Peyer's patch (tissue), 4 donors: Measurements from ENCODE around the gene SMURF1. TPM values are rescaled to one million over a fixed set of nuclear protein-coding genes. Genes with fewer than 3 reads are reported as not detected.

Source experiments
- DNase-seq, 3 donors: peaks; one replicate each; pipeline ENCODE4 v3.0.0-alpha.2; 2017 to 2019
- H3K27ac ChIP-seq, 4 donors: fragments of 200-600 bp; sonication (generic); one replicate each; pipeline ENCODE4 v1.5.1; 2016 to 2019
- H3K27me3 ChIP-seq, 2 donors: fragments of 200-600 bp; sonication (generic); one replicate each; pipeline ENCODE4 v1.5.1; 2019
- H3K36me3 ChIP-seq, 3 donors: fragments of 200-600 bp; sonication (generic); one replicate each; pipeline ENCODE4 v1.5.1; 2016 to 2019
- H3K4me1 ChIP-seq, 4 donors: fragments of 200-600 bp; sonication (generic); one replicate each; pipeline ENCODE4 v1.5.1; 2016 to 2019
- H3K4me3 ChIP-seq, 4 donors: fragments of 200-600 bp; sonication (generic); 1 replicate in 3 of 4; 2 replicates in 1 of 4; pipeline ENCODE4 v1.5.1; 2016 to 2019; ENCODE audit warnings: mild to moderate bottlenecking in 1 of 4
- H3K9me3 ChIP-seq, 4 donors: fragments of 200-600 bp; sonication (generic); one replicate each; pipeline ENCODE4 v1.5.1; 2016 to 2019; ENCODE audit warnings: mild to moderate bottlenecking in 1 of 4
- POLR2A ChIP-seq, 2 donors: fragments of 450-650 bp; IDR thresholded peaks; one replicate each; pipeline ENCODE4 v1.5.1; 2017; ENCODE audit warnings: antibody characterized with exemption in 2 of 2, mild to moderate bottlenecking in 2 of 2, moderate library complexity in 2 of 2
- total RNA-seq, 4 donors: library from RNA; depleted of rRNA; stranded (reverse); fragments of >200 nt; gene quantifications; one replicate each; pipeline ENCODE4 v1.1.0, GENCODE V29; 2016
- TF ChIP-seq, protein P1 (sequence below), 6 experiments: fragments of 450-650 bp in 4 of 6; fragments of 200-600 bp in 2 of 6; sonication (generic) in 1 of 6; IDR thresholded peaks; one replicate each; pipeline ENCODE4 v1.5.1; 2017 to 2019; ENCODE audit warnings: antibody characterized with exemption in 6 of 6, mild to moderate bottlenecking in 3 of 6, moderate library complexity in 1 of 6

SMURF1 gene
- total RNA-seq, 4 donors from 2014 or later, result 17.2 to 85.0 (median 43.0) TPM

DNA sequence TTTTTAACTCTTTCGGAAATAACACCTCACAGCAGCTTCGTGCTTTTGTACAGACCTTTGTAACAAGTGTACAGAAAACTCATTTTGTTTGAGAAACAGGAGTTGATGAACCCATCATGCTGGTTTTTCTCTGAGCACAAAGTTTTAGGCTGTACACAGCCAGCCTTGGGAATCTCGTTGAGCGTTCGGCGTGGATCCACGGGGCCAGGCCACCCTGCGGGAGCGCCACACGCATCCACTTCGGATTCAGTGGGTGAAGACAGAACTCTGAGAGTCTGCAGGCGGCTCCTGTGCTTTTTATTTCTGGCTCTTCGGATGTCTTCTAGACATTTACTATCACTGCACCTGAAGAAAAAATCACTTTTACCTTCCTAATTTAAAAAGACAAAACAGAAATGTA, 131.2 kb downstream of the SMURF1 start:
- no peaks in the 10 kb centered on the region for H3K4me1 ChIP-seq
- no peaks in the 10 kb centered on the region for H3K9me3 ChIP-seq
- TF ChIP-seq, protein P1, sequence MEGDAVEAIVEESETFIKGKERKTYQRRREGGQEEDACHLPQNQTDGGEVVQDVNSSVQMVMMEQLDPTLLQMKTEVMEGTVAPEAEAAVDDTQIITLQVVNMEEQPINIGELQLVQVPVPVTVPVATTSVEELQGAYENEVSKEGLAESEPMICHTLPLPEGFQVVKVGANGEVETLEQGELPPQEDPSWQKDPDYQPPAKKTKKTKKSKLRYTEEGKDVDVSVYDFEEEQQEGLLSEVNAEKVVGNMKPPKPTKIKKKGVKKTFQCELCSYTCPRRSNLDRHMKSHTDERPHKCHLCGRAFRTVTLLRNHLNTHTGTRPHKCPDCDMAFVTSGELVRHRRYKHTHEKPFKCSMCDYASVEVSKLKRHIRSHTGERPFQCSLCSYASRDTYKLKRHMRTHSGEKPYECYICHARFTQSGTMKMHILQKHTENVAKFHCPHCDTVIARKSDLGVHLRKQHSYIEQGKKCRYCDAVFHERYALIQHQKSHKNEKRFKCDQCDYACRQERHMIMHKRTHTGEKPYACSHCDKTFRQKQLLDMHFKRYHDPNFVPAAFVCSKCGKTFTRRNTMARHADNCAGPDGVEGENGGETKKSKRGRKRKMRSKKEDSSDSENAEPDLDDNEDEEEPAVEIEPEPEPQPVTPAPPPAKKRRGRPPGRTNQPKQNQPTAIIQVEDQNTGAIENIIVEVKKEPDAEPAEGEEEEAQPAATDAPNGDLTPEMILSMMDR (IDR thresholded peaks at IDR 0.05), result no peak
- TF ChIP-seq POLR2A (IDR thresholded peaks at IDR 0.05), result no peak
- DNase-seq, result peak in 1 of 3 donors; percentile 9
- H3K27ac ChIP-seq, result no peak overlapping the region
- no peaks in the 10 kb centered on the region for H3K27me3 ChIP-seq
- peaks cover 0 to 77% (median 0%) of the 10 kb centered on the region in 3 donors for H3K36me3 ChIP-seq
- no peak overlapping the region for H3K4me3 ChIP-seq

DNA sequence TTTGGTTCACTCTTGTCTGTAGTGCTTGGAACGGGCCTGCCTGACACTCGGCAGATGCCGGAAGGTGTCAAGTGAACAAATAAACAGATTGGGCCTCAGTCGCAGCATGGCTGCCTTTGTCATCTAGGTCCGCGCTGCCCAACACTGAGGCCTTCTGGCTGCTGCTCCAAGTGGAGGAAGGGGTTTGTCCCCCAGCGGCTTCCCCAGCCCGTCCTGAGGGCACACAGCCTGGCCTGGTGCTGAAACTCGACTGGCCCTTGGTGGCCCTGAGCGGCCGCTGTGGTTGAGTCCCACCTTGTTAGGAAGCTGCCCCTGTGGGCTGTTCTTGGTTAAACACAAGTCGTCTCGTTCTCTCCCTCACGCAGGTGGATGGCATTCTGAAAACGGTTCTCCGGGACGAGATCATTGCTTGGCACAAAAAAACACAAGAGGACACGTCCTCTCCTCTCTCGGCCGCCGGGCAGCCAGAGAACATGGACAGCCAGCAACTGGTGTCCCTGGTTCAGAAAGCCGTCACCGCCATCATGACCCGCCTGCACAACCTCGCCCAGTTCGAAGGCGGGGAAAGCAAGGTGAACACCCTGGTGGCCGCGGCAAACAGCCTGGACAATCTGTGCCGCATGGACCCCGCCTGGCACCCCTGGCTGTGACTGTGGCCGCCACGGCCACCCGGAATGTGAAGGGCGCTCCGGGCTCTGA, 132.1 kb downstream of the SMURF1 start:
- DNase-seq, result peak in 2 of 3 donors; percentile 14 to 37
- TF ChIP-seq, protein P1 (IDR thresholded peaks at IDR 0.05), result no peak
- no peak for TF ChIP-seq POLR2A (IDR thresholded peaks at IDR 0.05)
- peaks cover 0 to 85% (median 0%) of the 10 kb centered on the region in 3 donors for H3K36me3 ChIP-seq
- H3K9me3 ChIP-seq, result no peaks in the 10 kb centered on the region
- no peaks in the 10 kb centered on the region for H3K4me1 ChIP-seq
- H3K27ac ChIP-seq, result no peak overlapping the region
- no peaks in the 10 kb centered on the region for H3K27me3 ChIP-seq
- no peak overlapping the region for H3K4me3 ChIP-seq

- Histone ChIP-seq H3K4me1 (no peaks in the 10 kb centered on the region), H3K27ac (no peak overlapping the region), H3K9me3 (no peaks in the 10 kb centered on the region), H3K27me3 (no peaks in the 10 kb centered on the region), H3K4me3 (no peak overlapping the region), H3K36me3 (peaks cover 0 to 90% (median 0%) of the 10 kb centered on the region in 3 donors)
- DNase-seq, result no peak
- no peak for TF ChIP-seq POLR2A (IDR thresholded peaks at IDR 0.05)
Measured at GRCh38 chr7:99011341-99011705, 132.6 kb downstream of the SMURF1 start.

DNA sequence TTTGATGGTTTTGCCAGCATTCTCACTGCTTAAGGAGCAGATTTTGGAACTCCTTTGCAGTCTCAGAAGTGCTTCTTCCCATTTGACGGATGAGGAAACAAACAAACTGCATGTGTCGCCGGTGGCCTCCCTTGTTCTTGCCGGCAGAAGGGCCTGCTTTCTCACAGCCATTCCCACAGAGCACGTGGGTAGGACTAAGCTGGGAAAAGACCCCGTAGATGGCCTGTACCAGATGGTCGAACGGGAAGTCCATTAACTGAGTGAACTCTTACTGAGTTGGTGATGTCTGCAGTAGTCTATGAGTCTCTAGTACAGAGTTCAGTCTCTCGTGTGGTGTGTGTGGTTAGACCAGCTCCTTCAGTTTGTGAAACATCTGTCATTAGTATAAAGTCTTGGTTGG, 133.6 kb downstream of the SMURF1 start:
- no peaks in the 10 kb centered on the region for H3K4me1 ChIP-seq
- no peak overlapping the region for H3K27ac ChIP-seq
- peaks cover 0 to 94% (median 0%) of the 10 kb centered on the region in 3 donors for H3K36me3 ChIP-seq
- peak in 1 of 3 donors; percentile 6 for DNase-seq
- TF ChIP-seq, protein P1 (IDR thresholded peaks at IDR 0.05), result no peak
- TF ChIP-seq POLR2A (IDR thresholded peaks at IDR 0.05), result no peak
- H3K9me3 ChIP-seq, result no peaks in the 10 kb centered on the region
- H3K27me3 ChIP-seq, result no peaks in the 10 kb centered on the region
- no peak overlapping the region for H3K4me3 ChIP-seq

DNA sequence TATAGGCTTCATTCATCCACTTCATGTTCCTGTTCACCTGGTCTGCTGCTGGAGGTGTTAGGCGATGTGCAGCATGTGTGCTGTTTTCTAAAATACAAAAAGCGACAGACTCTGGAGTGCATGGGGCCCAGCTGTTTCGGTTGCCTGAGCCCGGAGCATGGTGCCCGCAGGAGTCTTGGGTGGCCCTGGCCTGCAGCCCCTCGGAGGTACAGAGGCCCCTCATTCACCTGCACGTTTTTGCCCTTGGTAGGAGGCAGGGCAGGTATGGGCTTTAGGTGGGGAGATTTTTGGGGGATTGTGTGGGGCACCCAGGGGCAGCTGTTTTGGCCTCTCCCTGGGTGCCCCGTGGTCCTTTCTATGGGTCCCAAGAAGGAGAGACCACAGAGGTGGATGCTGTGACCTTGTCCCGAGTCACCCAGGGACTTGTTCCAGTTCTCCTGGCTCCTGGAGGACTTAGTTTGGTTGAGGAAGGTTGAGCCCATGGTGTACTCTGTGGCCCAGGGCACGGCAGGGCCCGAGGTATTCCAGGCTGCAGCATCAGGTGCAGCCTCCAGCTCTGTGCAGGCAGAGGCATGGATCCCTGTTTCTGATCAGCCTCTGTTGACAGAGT, 134.9 kb downstream of the SMURF1 start:
- H3K27ac ChIP-seq, result no peak overlapping the region
- TF ChIP-seq, protein P1 (IDR thresholded peaks at IDR 0.05), result no peak
- no peak for TF ChIP-seq POLR2A (IDR thresholded peaks at IDR 0.05)
- H3K9me3 ChIP-seq, result no peaks in the 10 kb centered on the region
- H3K4me1 ChIP-seq, result no peaks in the 10 kb centered on the region
- peaks cover 0 to 96% (median 0%) of the 10 kb centered on the region in 3 donors for H3K36me3 ChIP-seq
- no peak overlapping the region for H3K4me3 ChIP-seq
- H3K27me3 ChIP-seq, result no peaks in the 10 kb centered on the region
- peak in 1 of 3 donors; percentile 4 for DNase-seq

DNA sequence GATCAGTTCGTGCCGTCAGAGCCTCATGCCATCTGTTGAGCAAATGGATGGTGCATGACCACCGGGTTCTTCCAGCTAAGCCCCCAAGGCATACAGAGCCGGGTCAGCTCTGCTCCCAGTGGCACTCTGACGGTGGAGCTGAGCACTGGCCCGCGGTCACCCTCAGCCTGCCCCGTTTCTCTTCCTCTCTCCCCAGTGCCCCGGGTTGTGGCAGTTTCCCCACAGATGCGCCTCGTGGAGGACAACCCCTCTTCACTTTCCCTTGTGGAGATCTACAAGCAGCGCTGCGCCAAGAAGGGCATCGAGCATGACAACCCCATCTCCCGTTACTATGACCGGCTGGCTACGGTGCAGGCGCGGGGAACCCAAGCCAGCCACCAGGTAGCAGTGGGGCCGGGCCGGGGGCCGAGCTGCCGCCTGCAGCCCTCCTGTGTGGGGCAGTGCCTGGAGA, 135.7 kb downstream of the SMURF1 start:
- no peaks in the 10 kb centered on the region for H3K9me3 ChIP-seq
- no peak overlapping the region for H3K4me3 ChIP-seq
- no peaks in the 10 kb centered on the region for H3K4me1 ChIP-seq
- peaks cover 0 to 93% (median 0%) of the 10 kb centered on the region in 3 donors for H3K36me3 ChIP-seq
- no peak overlapping the region for H3K27ac ChIP-seq
- TF ChIP-seq, protein P1 (IDR thresholded peaks at IDR 0.05), result no peak
- no peak for TF ChIP-seq POLR2A (IDR thresholded peaks at IDR 0.05)
- no peaks in the 10 kb centered on the region for H3K27me3 ChIP-seq
- peak in 1 of 3 donors; percentile 10 for DNase-seq
